Endothelial cell of umbilical vein (primary cell): Measurements from ENCODE around the gene RRP1.

Experiments used
- CTCF ChIP-seq, 2 donors: IDR thresholded peaks; 1 replicate in 1 of 2; 2 replicates in 1 of 2; pipeline ENCODE4 v1.5.1; 2011; ENCODE audit warnings: low read length in 2 of 2, mild to moderate bottlenecking in 2 of 2, moderate library complexity in 2 of 2, control low read depth in 1 of 2, inconsistent platforms in 1 of 2, low read depth in 1 of 2; ENCODE audit not compliant: insufficient read depth in 1 of 2; ENCODE audit errors: extremely low read depth in 1 of 2
- EZH2 ChIP-seq: IDR thresholded peaks from 2 replicates; pipeline ENCODE4 v1.6.1; 2012; ENCODE audit warnings: borderline replicate concordance, low read depth, mild to moderate bottlenecking, moderate library complexity, low read length, inconsistent platforms; ENCODE audit not compliant: severe bottlenecking
- FOS ChIP-seq: IDR thresholded peaks from 2 replicates; pipeline ENCODE4 v1.6.1; 2011; ENCODE audit warnings: mild to moderate bottlenecking, low read length, moderate library complexity, borderline replicate concordance; ENCODE audit not compliant: insufficient read depth
- JUN ChIP-seq: IDR thresholded peaks from 2 replicates; pipeline ENCODE4 v1.6.1; 2011; ENCODE audit warnings: borderline replicate concordance, low read depth; ENCODE audit not compliant: insufficient read length, insufficient read depth
- MAX ChIP-seq: IDR thresholded peaks from 2 replicates; pipeline ENCODE4 v1.6.1; 2011; ENCODE audit not compliant: insufficient read depth, insufficient read length
- MYC ChIP-seq: IDR thresholded peaks from one replicate; pipeline ENCODE4 v1.6.1; 2011; ENCODE audit warnings: mild to moderate bottlenecking, low read depth, low read length
- POLR2A ChIP-seq: IDR thresholded peaks from 2 replicates; pipeline ENCODE4 v1.6.1; 2012; ENCODE audit warnings: low read depth, mild to moderate bottlenecking, control low read depth, low read length
- POLR2AphosphoS5 ChIP-seq: IDR thresholded peaks from 2 replicates; pipeline ENCODE4 v1.6.1; 2012; ENCODE audit warnings: low read depth, mild to moderate bottlenecking, control low read depth, low read length, moderate library complexity; ENCODE audit not compliant: insufficient read depth

GRCh38 chr21:43774163-43774562 lies 15.2 kb upstream of the RRP1 start:
- no peak for TF ChIP-seq POLR2A
- no peak for TF ChIP-seq CTCF (IDR thresholded peaks at IDR 0.05; ENCODE audit: extremely low read depth in 1 of 2, insufficient read depth in 1 of 2, low read depth in 1 of 2, low read length in 2 of 2)
- TF ChIP-seq EZH2, result no peak
- no peak for TF ChIP-seq POLR2AphosphoS5
- TF ChIP-seq JUN, result no peak
- no peak for TF ChIP-seq MAX
- TF ChIP-seq FOS, result no peak
- no peak for TF ChIP-seq MYC
